A375 (cell line): ENCODE measurements around the gene NSL1. TPM values are rescaled to one million over a fixed set of nuclear protein-coding genes. Genes with fewer than 3 reads are reported as not detected.

ENCODE experiments used
- total RNA-seq: library from RNA; depleted of rRNA; stranded (reverse); fragments of >200 nt; shearing (Covaris generic); gene quantifications from 2 replicates; pipeline ENCODE4 v1.2.3, GENCODE V29; 2014; rRNA removed

Gene NSL1, protein sequence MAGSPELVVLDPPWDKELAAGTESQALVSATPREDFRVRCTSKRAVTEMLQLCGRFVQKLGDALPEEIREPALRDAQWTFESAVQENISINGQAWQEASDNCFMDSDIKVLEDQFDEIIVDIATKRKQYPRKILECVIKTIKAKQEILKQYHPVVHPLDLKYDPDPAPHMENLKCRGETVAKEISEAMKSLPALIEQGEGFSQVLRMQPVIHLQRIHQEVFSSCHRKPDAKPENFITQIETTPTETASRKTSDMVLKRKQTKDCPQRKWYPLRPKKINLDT
- total RNA-seq: 36.3 and 38.0 TPM in 2 replicates

DNA sequence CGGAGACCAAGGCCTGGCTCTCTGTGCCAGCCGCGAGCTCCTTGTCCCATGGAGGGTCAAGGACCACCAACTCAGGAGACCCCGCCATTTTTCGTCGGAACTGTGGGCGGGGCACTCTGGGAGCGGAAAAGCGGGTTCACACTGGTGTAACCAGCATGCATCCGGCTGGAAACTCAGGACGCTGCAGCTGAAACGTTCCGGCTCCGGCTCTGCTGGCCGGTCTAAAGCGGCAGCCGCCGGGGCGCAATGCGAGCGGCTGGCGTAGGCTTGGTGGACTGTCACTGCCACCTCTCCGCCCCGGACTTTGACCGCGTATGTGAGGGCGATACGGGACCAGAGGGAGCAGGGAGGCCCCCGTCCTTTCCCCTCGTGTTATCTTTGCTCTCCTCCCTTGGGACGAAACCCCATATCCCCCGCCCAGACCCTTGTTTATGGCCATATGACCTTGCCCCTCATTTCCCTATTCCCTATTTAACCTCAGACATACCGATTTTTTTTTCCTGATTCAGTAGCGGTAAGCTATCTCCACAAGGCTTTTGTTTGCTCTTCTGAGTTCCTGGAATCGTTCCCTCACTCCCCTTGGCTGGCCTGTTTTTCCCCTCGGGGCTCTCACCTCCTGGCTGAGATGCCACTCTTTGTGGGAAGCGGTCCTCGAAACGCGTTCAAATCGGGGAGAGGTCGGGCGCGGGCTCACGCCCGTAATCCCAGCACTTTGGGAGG is at the start of gene NSL1, which contains the start of gene TATDN3:
TSS of gene NSL1 (minus strand) at position 102 of the 720 bp plus-strand sequence. CDS start at position 88, 14 bp downstream.
TSS of gene TATDN3 (plus strand) at position 219 of the 720 bp plus-strand sequence. CDS start at position 247, 28 bp downstream.

DNA sequence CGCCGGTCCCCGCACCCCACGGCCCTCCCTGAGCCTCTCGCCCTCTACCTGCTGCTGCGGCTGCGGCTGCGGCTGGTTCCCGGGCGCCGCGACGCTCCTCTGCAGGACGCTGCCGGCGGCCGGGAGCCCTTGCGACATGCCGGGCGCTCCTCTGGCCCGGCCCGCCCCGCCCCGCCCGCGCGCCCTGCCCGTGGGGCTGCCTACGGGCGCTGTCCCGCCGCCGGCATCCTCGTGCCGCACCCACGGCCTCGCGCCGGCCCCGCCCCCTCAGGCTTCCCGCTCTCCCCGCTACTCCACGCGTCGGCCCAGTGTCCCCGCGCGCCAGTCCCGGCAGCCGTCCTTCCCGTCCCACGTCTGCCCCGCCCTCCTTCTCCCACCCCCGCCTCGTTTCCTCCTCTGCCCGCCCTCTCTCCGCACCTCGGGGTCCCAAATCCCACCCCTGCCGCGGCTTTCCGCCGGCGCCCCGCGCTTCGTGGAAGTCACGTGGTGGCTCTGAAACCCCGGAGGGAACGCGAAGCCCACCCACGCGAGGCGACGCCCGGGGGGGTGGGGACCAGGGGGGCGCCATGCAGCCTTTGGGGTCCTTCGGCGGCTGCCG is 91.9 kb downstream of the NSL1 start, which contains the start of gene BATF3:
TSS of gene BATF3 (minus strand) at position 216 of the 598 bp plus-strand sequence. CDS start at position 138, 78 bp downstream.

Other genes with a start within 250 kb of the NSL1 start
- 50.5 and 77.8 TPM in 2 replicates for gene ATF3, start 183.0 kb downstream of the NSL1 start, total RNA-seq
- gene BATF3, start 91.9 kb downstream of the NSL1 start, total RNA-seq: 4.9 and 5.9 TPM in 2 replicates
- gene TATDN3, start 117 bp upstream of the NSL1 start, total RNA-seq: 20.1 and 21.6 TPM in 2 replicates
- gene SPATA45, start 55.9 kb upstream of the NSL1 start, total RNA-seq: not detected in 2 replicates
- 11.7 and 13.0 TPM in 2 replicates for gene FLVCR1, start 66.5 kb upstream of the NSL1 start, total RNA-seq
- 0.60 and 2.1 TPM in 2 replicates for gene VASH2, start 158.8 kb upstream of the NSL1 start, total RNA-seq
- gene ANGEL2, start 224.1 kb upstream of the NSL1 start, total RNA-seq: 39.9 and 44.6 TPM in 2 replicates